Measurements from ENCODE around the gene PPM1F.
A peak's percentile ranks its signal among the peaks of the same experiment; 100 is the strongest.

The PPM1F gene

DNA sequence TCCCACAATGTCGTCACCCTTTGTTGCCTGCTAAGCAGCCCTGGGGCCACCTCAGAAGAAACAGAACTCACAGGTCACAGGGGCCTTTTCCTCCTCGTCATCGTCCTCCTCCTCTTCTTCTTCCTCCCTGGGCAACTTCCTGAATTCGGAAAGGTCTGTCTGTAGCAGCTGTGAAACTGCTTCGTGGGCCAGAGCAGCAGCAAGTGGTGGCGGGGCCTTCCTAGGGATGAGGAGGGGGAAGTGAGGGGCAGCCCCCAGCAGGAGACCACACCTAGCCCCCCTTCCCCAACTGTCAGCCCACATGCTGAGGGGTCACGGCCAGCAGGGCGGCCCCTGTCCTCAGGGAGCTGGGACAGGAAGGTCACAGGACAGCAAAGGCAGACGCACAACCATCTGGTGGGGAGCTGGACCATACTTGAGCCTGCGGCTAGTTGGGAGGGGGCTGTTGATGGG lies 13.2 kb downstream of the PPM1F start:
- no peak for DNase-seq (ENCODE audit: low read depth)
- no peak overlapping the region for H3K4me3 ChIP-seq (ENCODE audit: low read length)
- TF ChIP-seq, protein P1, sequence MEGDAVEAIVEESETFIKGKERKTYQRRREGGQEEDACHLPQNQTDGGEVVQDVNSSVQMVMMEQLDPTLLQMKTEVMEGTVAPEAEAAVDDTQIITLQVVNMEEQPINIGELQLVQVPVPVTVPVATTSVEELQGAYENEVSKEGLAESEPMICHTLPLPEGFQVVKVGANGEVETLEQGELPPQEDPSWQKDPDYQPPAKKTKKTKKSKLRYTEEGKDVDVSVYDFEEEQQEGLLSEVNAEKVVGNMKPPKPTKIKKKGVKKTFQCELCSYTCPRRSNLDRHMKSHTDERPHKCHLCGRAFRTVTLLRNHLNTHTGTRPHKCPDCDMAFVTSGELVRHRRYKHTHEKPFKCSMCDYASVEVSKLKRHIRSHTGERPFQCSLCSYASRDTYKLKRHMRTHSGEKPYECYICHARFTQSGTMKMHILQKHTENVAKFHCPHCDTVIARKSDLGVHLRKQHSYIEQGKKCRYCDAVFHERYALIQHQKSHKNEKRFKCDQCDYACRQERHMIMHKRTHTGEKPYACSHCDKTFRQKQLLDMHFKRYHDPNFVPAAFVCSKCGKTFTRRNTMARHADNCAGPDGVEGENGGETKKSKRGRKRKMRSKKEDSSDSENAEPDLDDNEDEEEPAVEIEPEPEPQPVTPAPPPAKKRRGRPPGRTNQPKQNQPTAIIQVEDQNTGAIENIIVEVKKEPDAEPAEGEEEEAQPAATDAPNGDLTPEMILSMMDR (IDR thresholded peaks at IDR 0.05; ENCODE audit: insufficient read depth, low read depth, low read length, missing control alignments) = no peak

DNA sequence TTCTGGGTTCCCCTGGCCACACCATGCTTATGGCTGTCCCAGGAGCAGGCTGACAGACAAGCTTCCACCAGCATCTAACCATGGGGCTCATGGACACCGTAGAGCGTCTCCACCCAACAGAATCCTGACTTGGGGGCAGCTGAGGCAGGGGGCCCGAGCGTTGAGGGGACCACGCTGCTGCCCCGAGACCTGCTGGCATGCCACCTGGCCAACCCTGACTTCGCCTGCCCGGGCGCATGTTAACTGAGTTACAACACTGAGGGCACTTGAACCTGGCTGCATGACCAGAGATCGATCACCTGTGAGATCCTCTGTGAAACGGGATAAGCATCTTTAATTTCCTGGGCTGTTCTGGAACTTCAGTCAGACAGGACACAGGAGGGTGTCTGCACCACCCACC lies 13.7 kb downstream of the PPM1F start:
- no peak overlapping the region for H3K4me3 ChIP-seq (ENCODE audit: low read length)
- TF ChIP-seq, protein P1 (IDR thresholded peaks at IDR 0.05; ENCODE audit: insufficient read depth, low read depth, low read length, missing control alignments) = no peak
- no peak for DNase-seq (ENCODE audit: low read depth)

DNA sequence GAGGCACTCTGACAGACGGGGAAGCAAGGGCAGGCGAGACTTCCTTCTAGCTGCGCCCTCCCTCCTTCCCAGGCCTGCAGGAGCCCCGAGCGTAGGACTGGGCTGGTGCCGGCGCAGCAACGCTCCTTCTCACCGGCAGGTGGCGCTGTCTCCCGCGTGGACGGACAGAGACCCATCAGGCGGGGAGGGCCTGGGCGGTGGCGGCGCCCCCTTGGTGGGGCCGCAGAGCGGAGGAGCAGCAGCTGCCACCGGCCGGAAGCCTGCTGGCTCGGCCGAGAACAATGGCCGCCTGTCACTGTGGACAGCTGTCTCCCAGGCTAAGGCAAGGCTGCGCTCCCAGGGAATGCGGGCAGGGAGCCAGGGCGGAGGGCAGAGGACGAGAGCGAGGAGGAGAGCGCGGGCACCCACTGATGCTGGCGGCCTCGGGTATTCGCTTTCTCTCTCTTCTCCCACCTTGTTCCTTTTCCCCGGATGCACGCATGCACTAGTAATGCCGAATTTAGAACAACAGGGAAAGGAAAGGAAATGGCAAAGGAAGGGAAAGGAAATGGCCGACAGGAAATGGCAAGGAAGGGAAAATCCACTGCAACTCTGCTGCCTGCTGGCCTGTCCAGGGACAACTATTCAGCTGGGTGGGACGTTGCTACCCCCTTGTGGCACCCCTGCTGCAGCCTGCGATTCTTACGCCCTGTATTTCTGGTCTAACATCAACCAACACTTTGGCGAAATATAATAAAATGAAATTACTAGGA lies 14.4 kb downstream of the PPM1F start:
- peak overlapping the region; percentile 38 for H3K4me3 ChIP-seq (ENCODE audit: low read length)
- peak; percentile 62 for DNase-seq (ENCODE audit: low read depth)
- TF ChIP-seq, protein P1 (IDR thresholded peaks at IDR 0.05; ENCODE audit: insufficient read depth, low read depth, low read length, missing control alignments) = peak; percentile 83

DNA sequence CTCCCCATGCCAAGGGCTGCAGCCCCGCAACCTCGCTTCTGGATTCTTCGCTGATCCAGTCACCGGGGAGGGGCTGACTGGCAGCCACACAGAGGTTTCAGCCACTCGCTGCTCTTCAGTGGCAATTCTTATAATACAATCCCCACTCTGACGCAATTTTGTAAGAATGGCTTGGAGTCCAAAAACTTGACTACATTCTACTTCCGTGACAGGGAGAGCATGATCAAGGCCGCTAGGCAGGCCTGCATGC lies 14.9 kb downstream of the PPM1F start:
- no peak overlapping the region for H3K4me3 ChIP-seq (ENCODE audit: low read length)
- peak; percentile 89 for DNase-seq (ENCODE audit: low read depth)
- TF ChIP-seq, protein P1 (IDR thresholded peaks at IDR 0.05; ENCODE audit: insufficient read depth, low read depth, low read length, missing control alignments) = no peak

DNA sequence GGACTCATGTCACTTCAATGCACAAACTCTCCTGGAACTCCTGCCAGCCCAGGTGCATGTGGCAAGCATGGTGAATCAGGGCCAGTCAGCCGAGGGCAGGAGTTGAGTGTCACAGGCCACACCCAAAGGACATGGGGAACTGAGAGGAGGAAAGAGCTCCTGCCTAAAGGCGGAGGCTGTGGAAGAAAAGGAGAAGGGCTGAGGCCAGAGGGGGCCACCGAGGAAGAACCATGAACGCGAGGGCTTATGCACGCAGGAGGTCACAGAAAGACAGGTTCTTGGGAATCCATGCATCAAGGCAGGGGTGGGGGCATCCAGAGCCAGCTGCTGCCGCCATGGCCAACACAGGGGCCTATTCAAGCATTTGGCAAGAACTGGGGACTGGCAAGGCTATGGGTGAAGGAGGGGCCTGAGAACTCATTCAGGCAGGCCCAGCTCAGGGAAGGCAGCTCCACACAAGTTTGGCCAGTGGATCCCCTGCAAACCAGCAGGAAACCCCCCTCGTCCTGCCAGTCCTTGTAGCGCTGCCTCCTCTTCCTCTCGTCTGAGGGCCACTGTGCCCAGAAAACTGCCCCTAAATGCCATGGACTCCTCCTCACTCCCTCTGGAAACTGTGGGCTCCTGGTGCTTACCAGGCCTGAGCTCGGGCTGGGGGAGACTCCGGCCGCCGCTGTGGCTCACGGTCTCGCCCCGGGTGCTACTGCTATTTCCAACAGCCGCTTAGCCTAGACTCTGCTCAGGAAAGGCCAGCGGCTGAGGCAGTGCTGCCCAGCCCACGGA lies 15.4 kb downstream of the PPM1F start:
- peak; percentile 79 for DNase-seq (ENCODE audit: low read depth)
- TF ChIP-seq, protein P1 (IDR thresholded peaks at IDR 0.05; ENCODE audit: insufficient read depth, low read depth, low read length, missing control alignments) = no peak
- no peak overlapping the region for H3K4me3 ChIP-seq (ENCODE audit: low read length)

DNA sequence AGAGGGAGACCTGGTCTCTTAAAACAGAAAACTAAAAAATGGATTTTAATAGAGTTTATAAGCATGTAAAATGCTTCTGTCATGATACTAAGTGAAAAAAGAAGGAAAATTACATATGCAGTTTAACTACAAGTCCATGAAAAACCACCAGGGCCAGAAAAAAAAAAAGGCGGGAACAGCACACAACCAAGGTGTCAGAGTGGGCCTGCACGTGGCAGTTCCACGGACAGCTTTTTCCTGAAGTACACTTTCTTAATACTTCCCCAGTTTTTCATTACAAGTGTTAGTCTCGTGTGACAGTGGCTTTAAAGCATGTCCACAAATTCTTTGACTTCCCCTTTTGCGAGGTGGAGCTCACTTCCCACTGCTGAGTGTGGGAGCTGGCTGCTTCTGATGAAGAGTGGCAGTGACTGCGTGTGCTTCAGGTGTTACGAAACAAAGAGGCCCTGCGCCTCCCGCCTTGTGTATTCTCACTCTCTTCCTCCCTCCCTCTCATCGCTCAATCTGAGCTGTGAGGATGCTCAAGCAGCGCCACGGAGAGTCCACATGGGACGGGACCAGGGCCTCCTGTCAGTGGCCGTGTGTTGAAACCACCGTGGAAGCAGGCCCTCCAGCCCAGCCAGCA lies 16.4 kb downstream of the PPM1F start:
- no peak overlapping the region for H3K4me3 ChIP-seq (ENCODE audit: low read length)
- DNase-seq (ENCODE audit: low read depth) = peak; percentile 21
- TF ChIP-seq, protein P1 (IDR thresholded peaks at IDR 0.05; ENCODE audit: insufficient read depth, low read depth, low read length, missing control alignments) = no peak

Data from epithelial cell of esophagus (primary cell).